Measurements from ENCODE around the gene GSTM4. TPM values are rescaled to one million over a fixed set of nuclear protein-coding genes. Genes with fewer than 3 reads are reported as not detected.
A peak's percentile ranks its signal among the peaks of the same experiment; 100 is the strongest.

Gene GSTM4
- total RNA-seq, 4 donors from 2014 or later = 33.1 to 43.1 (median 39.1) TPM

DNA sequence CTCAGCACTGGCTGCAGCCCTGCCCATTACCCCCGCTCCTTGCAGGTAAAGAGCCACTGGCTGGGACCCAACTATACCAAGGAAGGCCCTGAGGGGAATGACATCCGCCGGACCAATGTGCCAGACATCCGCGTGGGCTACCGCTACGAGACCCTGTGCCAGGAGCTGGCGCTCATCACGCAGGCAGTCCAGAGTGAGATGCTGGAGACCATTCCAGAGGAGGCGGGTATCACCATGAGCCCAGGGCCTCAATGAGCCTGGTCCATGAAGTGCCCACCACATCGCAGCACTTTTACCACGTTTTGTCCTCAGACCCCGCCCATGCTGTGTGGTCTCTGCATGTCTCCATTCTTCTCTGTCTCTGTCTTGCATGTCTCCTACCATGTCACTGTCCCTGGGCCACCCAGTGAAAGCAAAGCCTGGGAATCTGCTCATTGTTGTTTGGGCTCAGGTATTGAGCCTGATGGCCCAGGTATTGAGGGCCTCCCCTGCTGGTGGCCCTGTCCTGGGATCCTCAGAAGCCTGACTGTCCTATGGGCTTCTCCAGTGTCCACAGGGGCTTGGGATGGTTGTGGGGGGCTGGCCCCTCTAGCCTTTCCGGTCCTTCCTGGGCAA is 24.9 kb upstream of the GSTM4 start:
- intact Hi-C loops (cut with DNase I) = no loop called here
- no peak for TF ChIP-seq POLR2A (IDR thresholded peaks at IDR 0.05; ENCODE audit: low read depth)
- Histone ChIP-seq H3K27ac (replicated peaks in 1 of 4) (no peak overlapping the region), H3K4me1 (peaks cover 3 to 26% (median 16%) of the 10 kb centered on the region in 4 donors), H3K36me3 (peaks cover 27 to 54% (median 52%) of the 10 kb centered on the region in 4 donors), H3K9me3 (no peaks in the 10 kb centered on the region), H3K27me3 (no peaks in the 10 kb centered on the region), H3K4me3 (no peak overlapping the region)
- WGBS = 93% methylated on average over 13 of the region's 14 CpGs
- peak; percentile 72 for DNase-seq (ENCODE audit: extremely low spot score)

DNA sequence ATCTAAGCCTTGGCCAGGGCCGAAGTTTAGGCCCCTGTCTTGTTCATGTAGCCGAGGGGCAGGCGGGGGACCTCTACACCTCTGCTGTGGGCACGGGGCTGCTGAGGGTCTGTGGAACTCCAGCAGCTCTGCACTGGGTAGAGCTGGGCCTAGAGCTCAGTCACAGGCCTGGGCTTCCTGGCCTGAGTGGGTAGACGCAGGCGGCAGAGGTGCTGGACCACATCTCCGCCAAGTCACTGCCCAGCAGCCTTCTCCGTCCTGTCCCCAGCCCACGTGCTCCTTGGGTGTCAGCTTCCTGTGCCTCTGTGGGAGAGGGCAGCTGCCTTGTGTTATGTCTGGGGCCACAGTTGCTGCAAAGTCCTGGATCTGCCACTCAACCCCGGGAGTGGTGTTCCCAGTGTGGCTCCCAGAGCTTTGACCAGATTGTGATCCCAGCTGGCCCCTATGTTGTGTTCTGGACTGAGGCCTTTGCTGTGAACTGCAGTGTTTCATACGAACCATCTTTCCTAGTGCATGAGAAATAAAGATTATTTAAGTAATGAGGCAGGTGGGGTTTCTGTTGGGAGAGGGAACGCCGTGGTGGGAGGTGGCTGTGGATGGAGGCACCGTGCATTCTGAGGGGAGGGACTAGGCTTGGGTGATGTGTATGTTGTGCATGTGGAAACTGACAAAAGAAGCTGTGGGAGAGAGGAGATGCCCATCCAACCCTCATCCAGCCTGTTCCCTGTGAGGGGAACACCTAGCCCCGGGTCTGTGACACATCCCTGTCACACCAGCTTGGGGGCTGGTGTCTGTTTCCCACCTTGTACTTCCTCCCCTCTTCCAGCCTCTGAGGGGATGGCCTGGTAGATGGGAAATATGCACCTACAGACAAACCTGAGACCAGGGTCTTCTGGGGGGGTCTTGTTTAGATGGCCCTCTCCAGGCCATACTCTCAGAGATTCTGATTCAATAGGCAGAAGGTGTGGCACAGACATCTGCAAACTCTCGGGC is 24.1 kb upstream of the GSTM4 start:
- TF ChIP-seq EP300 (IDR thresholded peaks at IDR 0.05) (no peak), POLR2A (IDR thresholded peaks at IDR 0.05; ENCODE audit: low read depth) (no peak)
- TF ChIP-seq, protein P1, sequence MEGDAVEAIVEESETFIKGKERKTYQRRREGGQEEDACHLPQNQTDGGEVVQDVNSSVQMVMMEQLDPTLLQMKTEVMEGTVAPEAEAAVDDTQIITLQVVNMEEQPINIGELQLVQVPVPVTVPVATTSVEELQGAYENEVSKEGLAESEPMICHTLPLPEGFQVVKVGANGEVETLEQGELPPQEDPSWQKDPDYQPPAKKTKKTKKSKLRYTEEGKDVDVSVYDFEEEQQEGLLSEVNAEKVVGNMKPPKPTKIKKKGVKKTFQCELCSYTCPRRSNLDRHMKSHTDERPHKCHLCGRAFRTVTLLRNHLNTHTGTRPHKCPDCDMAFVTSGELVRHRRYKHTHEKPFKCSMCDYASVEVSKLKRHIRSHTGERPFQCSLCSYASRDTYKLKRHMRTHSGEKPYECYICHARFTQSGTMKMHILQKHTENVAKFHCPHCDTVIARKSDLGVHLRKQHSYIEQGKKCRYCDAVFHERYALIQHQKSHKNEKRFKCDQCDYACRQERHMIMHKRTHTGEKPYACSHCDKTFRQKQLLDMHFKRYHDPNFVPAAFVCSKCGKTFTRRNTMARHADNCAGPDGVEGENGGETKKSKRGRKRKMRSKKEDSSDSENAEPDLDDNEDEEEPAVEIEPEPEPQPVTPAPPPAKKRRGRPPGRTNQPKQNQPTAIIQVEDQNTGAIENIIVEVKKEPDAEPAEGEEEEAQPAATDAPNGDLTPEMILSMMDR (IDR thresholded peaks at IDR 0.05) = no peak
- peak; percentile 89 for DNase-seq (ENCODE audit: extremely low spot score)
- no peaks in the 10 kb centered on the region for H3K9me3 ChIP-seq
- intact Hi-C loops (cut with DNase I) = no loop called here
- H3K4me1 ChIP-seq = peaks cover 9 to 34% (median 23%) of the 10 kb centered on the region in 4 donors
- peaks cover 19 to 47% (median 44%) of the 10 kb centered on the region in 4 donors for H3K36me3 ChIP-seq
- no peak overlapping the region for H3K4me3 ChIP-seq
- H3K27ac ChIP-seq (replicated peaks in 1 of 4) = peak overlapping the region in 2 of 4 donors; percentile 21 to 52
- no peaks in the 10 kb centered on the region for H3K27me3 ChIP-seq
- WGBS = 78% methylated on average over 9 of the region's 16 CpGs

DNA sequence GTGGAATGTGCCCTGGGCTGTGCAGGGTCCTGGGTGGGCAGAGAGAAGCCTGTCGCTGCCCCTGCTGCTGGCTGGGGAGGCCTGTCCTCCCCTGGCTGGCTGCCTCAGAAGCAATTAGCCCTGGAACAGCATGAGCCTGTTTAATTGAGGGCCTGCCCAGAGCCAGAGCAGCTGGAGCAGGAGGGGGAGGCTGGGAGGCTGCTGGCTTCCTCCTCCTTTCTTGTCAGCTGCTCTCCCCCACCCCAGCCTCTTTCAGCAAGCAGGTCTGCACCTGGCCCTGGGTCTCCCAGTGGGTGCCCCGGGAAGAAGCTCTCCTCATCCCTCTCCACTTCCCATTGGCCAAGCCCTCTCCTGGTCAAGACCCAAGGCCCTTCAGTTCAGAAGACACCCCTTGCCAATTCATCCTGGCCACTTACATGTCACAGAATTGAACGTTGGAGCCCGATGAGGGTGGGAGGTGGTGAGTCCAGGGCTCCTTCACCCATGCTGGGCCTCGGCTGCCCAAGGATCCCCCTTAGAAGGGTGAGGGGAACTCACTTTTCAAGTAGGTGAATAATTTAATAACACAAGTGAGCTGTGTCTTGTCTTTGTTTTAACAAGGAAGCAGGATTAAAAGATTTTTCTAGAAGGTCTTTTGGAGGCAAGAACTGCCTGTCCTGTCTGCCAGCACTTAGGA is 23.1 kb upstream of the GSTM4 start:
- Histone ChIP-seq H3K9me3 (no peaks in the 10 kb centered on the region), H3K4me1 (peaks cover 9 to 35% (median 23%) of the 10 kb centered on the region in 4 donors), H3K27ac (replicated peaks in 1 of 4) (peak overlapping the region in 3 of 4 donors; percentile 21 to 52 (median 27)), H3K4me3 (no peak overlapping the region), H3K36me3 (peaks cover 15 to 37% (median 34%) of the 10 kb centered on the region in 4 donors), H3K27me3 (no peaks in the 10 kb centered on the region)
- DNase-seq (ENCODE audit: extremely low spot score) = peak; percentile 84
- TF ChIP-seq, protein P1 (IDR thresholded peaks at IDR 0.05) = no peak
- TF ChIP-seq EP300 (IDR thresholded peaks at IDR 0.05) (no peak), POLR2A (IDR thresholded peaks at IDR 0.05; ENCODE audit: low read depth) (no peak), POLR2AphosphoS5 (IDR thresholded peaks at IDR 0.05) (no peak)
- intact Hi-C loops (cut with DNase I) = no loop called here
- 51% methylated on average over 4 of the region's 5 CpGs for WGBS

DNA sequence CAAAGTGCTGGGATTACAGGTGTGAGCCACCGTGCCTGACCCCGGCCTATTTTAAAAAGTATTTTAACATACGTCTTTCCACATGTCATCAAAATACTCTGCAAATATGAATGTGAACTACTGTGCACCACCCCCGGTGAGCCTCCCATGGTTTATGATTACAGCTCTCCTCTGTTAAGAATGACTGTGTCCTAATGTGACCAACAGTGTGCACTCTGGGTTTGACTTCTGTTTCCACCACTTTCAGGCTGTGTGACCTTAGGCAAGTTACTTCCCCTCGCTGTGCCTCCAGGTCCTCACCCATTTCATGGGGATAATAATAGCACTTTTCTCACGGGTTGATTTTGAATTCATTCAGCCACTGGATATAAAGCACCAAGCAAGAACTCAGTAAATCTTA is 21.6 kb upstream of the GSTM4 start:
- Histone ChIP-seq H3K27ac (replicated peaks in 1 of 4) (no peak overlapping the region), H3K4me3 (no peak overlapping the region), H3K27me3 (no peaks in the 10 kb centered on the region), H3K9me3 (no peaks in the 10 kb centered on the region), H3K36me3 (peaks cover 4 to 22% (median 19%) of the 10 kb centered on the region in 4 donors), H3K4me1 (peaks cover 9 to 35% (median 23%) of the 10 kb centered on the region in 4 donors)
- TF ChIP-seq POLR2AphosphoS5 (IDR thresholded peaks at IDR 0.05) (no peak), POLR2A (IDR thresholded peaks at IDR 0.05; ENCODE audit: low read depth) (no peak), EP300 (IDR thresholded peaks at IDR 0.05) (no peak)
- TF ChIP-seq, protein P1 (IDR thresholded peaks at IDR 0.05) = no peak
- 86% methylated on average over 6 of the region's 6 CpGs for WGBS
- peak; percentile 89 for DNase-seq (ENCODE audit: extremely low spot score)
- intact Hi-C loops (cut with DNase I) = no loop called here
